GM13977 (cell line): Measurements from ENCODE around the gene RSRC1.
"Not testable (repeated sequence)": the region's sequence is repeated elsewhere in the genome, so short reads cannot be mapped to it uniquely, and the experiment has no call there.

Experiments
- DNase-seq: peaks from one replicate; pipeline ENCODE4 v3.0.0; 2012; ENCODE audit warnings: low spot score
- in situ Hi-C: fragments of 300-500 bp; cut with MboI; formaldehyde crosslinking; loops from one replicate; pipeline ENCODE4 v1.12.0; 2022; ENCODE audit warnings: low sequenced_read_pairs, low pct_unique_long_range_greater_than_20kb, mixed read lengths, inconsistent platforms; ENCODE audit not compliant: unreplicated experiment
- TF ChIP-seq, protein P1 (sequence below): IDR thresholded peaks from 2 replicates; pipeline ENCODE4 v1.5.1; 2012; ENCODE audit warnings: mild to moderate bottlenecking, control low read depth; ENCODE audit not compliant: insufficient read depth; ENCODE audit errors: extremely low read depth, missing control alignments

RSRC1 gene

DNA sequence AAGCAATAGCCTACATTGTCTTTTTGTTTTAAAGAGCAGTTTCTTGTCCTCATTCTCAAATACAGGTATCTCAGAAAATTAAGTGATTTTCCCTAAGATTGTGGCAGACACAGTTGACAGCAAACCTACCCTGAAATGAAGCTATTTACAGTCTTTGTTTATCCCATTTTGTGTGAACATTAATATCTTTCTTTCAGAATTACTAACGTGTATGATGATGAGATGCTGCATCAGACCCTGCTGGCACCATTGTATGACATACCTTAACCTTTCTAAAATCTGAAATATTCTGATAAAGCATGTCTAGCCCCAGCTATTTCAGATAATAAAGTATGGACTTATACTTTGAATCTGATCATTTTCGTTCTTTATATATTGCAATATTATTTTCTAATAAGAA is 185.9 kb downstream of the RSRC1 start:
- no peak for DNase-seq
- TF ChIP-seq, protein P1, sequence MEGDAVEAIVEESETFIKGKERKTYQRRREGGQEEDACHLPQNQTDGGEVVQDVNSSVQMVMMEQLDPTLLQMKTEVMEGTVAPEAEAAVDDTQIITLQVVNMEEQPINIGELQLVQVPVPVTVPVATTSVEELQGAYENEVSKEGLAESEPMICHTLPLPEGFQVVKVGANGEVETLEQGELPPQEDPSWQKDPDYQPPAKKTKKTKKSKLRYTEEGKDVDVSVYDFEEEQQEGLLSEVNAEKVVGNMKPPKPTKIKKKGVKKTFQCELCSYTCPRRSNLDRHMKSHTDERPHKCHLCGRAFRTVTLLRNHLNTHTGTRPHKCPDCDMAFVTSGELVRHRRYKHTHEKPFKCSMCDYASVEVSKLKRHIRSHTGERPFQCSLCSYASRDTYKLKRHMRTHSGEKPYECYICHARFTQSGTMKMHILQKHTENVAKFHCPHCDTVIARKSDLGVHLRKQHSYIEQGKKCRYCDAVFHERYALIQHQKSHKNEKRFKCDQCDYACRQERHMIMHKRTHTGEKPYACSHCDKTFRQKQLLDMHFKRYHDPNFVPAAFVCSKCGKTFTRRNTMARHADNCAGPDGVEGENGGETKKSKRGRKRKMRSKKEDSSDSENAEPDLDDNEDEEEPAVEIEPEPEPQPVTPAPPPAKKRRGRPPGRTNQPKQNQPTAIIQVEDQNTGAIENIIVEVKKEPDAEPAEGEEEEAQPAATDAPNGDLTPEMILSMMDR, result no peak
- in situ Hi-C loops, result no loop called here

DNA sequence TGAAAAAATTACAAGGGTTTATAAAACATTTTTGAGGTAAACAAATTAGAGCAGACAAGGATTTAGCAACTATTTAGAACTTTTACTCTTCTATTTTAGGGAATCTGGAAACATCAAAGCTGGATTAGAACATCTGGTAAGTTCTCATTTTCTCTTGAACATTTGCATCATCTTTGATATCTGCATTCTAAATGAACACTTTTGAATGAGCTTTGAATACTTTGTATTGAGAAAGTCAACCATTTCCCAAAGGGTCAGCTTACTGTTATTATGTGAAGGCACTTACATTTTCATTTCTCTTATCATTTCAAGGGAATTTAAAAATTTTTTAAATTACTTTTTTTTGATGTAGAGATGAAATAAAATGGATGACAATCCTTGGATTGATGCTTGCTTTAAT is 188.1 kb downstream of the RSRC1 start:
- no peak for DNase-seq
- TF ChIP-seq, protein P1, result no peak
- in situ Hi-C loops, result no loop called here

DNA sequence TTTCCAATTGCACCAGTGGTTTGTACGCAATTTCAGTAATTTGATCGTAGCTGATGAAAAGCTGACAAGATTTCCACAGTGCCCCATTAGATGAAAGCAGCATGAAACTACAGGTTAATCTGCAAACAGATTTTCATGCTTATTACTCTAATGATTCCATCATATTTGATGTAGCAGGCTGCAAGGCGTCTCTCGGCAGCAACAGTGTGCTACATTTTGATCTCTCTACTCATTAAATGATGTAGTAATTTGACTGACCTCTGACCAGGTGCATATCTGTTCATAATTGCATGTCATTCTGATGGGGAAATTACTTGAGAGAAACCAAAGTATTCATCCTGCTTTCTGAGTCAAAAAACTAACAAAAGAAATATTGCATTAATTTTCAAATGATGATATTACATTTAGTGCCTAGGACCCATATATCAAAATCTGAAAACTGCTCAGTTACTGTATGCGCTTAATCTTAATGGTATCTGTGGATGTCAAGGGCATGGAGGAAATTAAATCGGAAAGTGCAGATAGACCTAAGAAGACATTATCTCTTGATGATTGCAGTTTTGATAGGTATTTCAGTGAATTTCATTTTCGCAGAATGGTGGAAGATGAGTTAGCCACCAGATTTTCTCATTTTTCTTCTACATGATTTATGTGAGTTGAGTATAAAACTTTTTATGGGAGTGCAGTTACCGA is 198.5 kb downstream of the RSRC1 start:
- no peak for DNase-seq
- in situ Hi-C loops, result loop anchor here (25.0 kb wide), 2 partner anchors 196 to 446 kb away; partner anchors contain the start of genes RSRC1 and SHOX2
- TF ChIP-seq, protein P1, result no peak

DNA sequence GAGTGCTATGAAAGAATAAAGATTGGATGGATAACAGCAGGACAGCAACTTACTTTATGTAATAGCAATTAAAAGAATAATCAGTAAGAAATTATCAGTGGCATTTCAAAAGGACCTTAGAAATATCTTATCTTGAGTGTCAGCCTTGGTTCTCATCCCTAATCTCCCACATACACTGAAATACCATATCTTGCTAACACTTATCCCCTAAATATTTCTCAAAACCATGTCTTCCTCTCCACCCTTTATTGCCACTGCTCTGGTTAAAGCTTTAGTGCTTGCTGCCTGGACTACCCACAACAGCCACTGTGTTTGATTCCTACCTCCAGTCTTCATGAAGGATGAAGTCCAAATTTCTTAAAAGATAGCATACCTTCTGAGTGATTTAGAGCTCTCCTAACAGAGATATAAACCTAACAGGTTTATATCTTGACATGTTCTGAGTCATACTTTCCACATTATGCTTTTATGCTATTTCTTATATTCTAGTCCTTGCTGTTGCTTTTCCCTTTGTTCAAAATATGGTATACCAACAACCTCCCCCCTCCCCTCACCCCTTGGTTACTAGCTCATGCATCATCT is 202.8 kb downstream of the RSRC1 start:
- DNase-seq, result no peak
- TF ChIP-seq, protein P1, result no peak
- in situ Hi-C loops, result loop anchor here (25.0 kb wide), 2 partner anchors 200 to 450 kb away; partner anchors contain the start of genes RSRC1 and SHOX2

DNA sequence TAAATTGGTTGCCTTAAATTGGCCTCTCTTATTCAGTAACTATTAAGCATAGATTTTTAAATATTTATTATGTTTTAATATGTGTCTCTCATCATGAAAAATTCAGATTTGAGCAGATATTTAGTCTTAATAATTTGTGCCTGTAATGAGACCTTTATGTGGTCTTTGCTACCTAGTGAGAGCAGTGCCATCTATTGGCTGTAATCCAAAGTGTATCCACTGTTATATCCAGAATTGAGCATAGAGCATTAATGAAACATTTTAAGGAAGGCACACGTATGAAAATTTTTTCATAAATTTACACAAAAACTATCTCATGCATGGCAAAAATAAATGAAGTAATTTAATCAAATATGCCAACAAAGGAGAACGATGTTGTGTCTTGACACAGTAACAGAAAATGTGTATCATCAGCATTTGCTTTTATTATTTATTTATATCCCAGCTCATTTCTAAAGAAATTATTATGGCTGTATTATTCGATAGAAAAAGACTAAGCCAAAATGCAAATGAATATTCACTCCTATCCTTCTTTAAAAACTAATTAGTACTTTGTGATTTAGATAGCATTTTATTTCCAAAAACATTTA is 203.5 kb downstream of the RSRC1 start:
- in situ Hi-C loops, result loop anchor here (25.0 kb wide), 2 partner anchors 201 to 451 kb away; partner anchors contain the start of genes RSRC1 and SHOX2
- peak; percentile 35 for DNase-seq
- TF ChIP-seq, protein P1, result peak; percentile 64

DNA sequence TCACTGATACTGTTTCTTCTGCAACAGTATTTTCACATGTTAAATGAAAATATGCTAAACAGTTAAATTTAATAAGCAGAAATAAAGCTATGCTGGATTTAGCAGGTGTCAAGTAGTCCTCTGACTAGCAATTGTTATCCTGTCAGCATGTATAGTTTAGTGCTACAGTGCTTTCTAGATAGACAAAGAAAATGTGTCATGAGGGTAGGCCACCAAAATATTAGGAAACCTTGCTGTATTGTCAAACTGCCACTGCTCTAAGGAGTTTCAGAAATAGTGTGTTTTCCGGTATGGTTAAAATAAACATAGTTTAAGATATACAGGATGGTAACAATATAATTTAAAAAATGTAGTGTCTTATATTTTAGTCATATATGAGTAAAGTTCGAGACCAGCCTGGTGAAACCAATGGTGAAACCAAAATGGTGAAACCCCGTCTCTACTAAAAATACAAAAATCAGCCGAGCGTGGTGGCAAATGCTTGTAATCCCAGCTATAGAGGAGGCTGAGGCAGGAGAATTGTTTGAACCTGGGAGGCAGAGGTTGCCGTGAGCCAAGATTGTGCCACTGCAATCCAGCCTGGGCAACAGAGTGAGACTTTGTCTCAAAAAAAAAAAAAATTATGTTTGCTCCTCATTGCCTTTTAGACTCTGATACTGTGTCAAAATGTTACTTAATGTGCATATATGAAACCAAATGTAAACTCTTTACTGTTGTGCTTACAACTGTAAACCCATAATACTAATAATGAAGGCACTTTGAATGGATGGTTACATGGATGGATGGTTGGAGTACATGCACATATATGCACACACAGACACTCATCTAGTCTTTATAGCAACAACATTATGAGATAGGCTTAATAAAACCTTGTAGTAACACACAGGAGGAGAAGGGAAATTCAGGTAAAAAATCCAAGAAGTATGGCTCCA is 204.8 kb downstream of the RSRC1 start:
- TF ChIP-seq, protein P1, result no peak
- in situ Hi-C loops, result loop anchor here (25.0 kb wide), 2 partner anchors 202 to 452 kb away; partner anchors contain the start of genes RSRC1 and SHOX2
- no peak for DNase-seq

DNA sequence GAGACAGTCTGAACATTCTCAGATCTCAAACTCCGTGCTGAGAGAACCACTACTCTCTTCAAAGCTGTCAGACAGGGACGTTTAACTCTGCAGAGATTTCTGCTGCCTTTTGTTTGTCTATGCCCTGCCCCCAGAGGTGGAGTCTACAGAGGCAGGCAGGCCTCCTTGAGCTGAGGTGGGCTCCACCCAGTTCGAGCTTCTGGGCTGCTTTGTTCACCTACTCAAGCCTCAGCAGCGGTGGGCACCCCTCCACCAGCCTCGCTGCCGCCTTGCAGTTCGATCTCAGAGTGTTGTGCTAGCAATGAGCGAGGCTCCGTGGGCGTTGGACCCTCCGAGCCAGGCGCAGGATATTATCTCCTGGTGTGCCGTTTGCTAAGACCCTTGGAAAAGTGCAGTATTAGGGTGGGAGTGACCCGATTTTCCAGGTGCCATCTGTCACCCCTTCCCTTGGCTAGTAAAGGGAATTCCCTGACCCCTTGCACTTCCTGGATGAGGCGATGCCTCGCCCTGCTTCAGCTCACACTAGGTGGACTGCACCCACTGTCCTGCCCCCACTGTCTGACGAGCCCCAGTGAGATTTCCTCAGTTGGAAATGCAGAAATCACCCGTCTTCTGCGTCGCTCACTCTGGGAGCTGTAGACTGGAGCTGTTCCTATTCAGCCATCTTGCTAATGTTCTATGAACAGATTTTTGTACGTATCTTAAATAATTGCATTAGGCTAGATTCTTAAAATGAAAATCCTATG is 220.0 kb downstream of the RSRC1 start:
- DNase-seq, in situ Hi-C loops: not testable (repeated sequence)
